Epithelial cell of esophagus (primary cell): ENCODE data around the gene SF3B1.
"Not testable (repeated sequence)": the region's sequence is repeated elsewhere in the genome, so short reads cannot be mapped to it uniquely, and the experiment has no call there.

Experiments
- DNase-seq: peaks from one replicate; pipeline ENCODE4 v3.0.0; 2010; ENCODE audit warnings: low read depth
- H3K4me3 ChIP-seq: 2 replicates; pipeline ENCODE4 v1.5.1; 2011; ENCODE audit warnings: mild to moderate bottlenecking, low read length, control low read depth
- CTCF ChIP-seq: IDR thresholded peaks from 2 replicates; pipeline ENCODE4 v1.5.1; 2011; ENCODE audit warnings: low read depth, mild to moderate bottlenecking, low read length, control low read depth, inconsistent platforms; ENCODE audit not compliant: insufficient read depth; ENCODE audit errors: missing control alignments

The SF3B1 gene

GRCh38 chr2:197378494-197379307 is 56.1 kb downstream of the SF3B1 start:
- DNase-seq, result peak; percentile 60
- H3K4me3 ChIP-seq, result no peak overlapping the region
- TF ChIP-seq CTCF, result peak; percentile 75

- TF ChIP-seq CTCF, result no peak
- no peak for DNase-seq
- H3K4me3 ChIP-seq, result no peak overlapping the region
Observed at GRCh38 chr2:197378086-197378485, 56.7 kb downstream of the SF3B1 start.

GRCh38 chr2:197377670-197378069 is 57.2 kb downstream of the SF3B1 start:
- DNase-seq, result no peak
- TF ChIP-seq CTCF, result no peak
- H3K4me3 ChIP-seq, result no peak overlapping the region

GRCh38 chr2:197372592-197372991 is 62.2 kb downstream of the SF3B1 start:
- TF ChIP-seq CTCF, result no peak
- no peak for DNase-seq
- H3K4me3 ChIP-seq, result no peak overlapping the region

GRCh38 chr2:197370664-197371063 is 64.2 kb downstream of the SF3B1 start:
- H3K4me3 ChIP-seq, DNase-seq: not testable (repeated sequence)

GRCh38 chr2:197369933-197370320 is 64.9 kb downstream of the SF3B1 start:
- DNase-seq, result no peak
- H3K4me3 ChIP-seq, result no peak overlapping the region
- TF ChIP-seq CTCF, result no peak

GRCh38 chr2:197369228-197369932 is 65.4 kb downstream of the SF3B1 start:
- no peak overlapping the region for H3K4me3 ChIP-seq
- DNase-seq, result no peak
- no peak for TF ChIP-seq CTCF
